Measurements from ENCODE around the gene SLC44A4. TPM values are rescaled to one million over a fixed set of nuclear protein-coding genes. Genes with fewer than 3 reads are reported as not detected.

The SLC44A4 gene
- total RNA-seq, 1 experiment from 2014 or later = 3.8 TPM

DNA sequence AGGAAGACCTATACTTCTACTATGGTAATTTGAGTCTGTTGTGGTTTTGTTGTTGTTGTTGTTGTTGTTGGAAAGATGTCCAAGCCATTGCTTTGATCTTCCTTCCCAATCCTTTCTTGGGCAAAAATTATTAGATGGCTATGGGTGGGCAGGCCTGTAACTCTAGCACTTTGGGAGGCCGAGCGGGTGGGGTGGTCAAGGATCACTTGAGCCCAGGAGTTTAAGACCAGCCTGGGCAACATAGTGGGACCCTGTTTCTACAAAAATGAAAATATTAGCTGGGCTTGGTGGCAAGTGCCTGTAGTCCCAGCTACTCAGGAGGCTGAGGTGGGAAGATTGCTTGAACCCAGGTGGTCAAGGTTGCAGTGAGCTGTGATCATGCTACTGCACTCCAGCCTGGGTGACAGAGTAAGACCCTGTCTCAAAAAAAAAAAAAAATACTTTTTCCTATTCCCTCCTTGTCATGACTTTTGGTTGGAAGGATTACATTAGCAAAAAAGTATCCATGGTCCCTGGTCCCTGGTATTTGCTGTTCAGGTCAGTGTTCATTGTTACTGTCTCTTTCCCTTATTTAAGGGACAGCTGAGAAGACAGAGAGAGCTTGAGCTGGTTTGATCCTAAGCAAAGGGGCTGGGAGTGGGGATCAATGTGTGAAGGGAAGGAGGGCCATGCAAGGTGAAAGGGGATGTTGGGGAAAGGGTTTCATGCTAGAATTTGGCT, 27.9 kb downstream of the SLC44A4 start:
- H3K4me1 ChIP-seq (ENCODE audit: insufficient read depth, low read length) = no peaks in the 10 kb centered on the region
- H3K23ac ChIP-seq (ENCODE audit: insufficient read length, low read depth, low read length) = no peak overlapping the region
- TF ChIP-seq CTCF (conservative IDR thresholded peaks at IDR 0.05) = no peak
- H4K8ac ChIP-seq (replicated peaks; ENCODE audit: insufficient read length, low read depth, low read length) = no peak overlapping the region
- Mint-ChIP-seq H3K27me3 (ENCODE audit: low read depth) (no peaks in the 10 kb centered on the region), H3K9me3 (peaks cover 11 to 12% of the 10 kb centered on the region in 2 experiments), H3K4me1 (0 out of 4 replicates have a peak, but pooled peaks cover 0 to 2% of the 10 kb centered on the region in 2 experiments), H3K27ac (no peak overlapping the region), H3K4me3 (no peak overlapping the region), H3K36me3 (ENCODE audit: insufficient read depth in 1 of 3, low read depth in 3 of 3) (peaks cover 10 to 12% (median 12%) of the 10 kb centered on the region in 3 experiments; a peak in 6 of 7 replicates)
- no peak overlapping the region for H3K56ac ChIP-seq (ENCODE audit: insufficient read length, low read depth, low read length)
- H2AK5ac ChIP-seq (ENCODE audit: insufficient read length, low read length) = no peak overlapping the region
- H4K91ac ChIP-seq (ENCODE audit: insufficient read length, low read depth, low read length) = no peak overlapping the region
- H3K27ac ChIP-seq (ENCODE audit: insufficient read length, low read depth, low read length) = no peak overlapping the region
- H2BK15ac ChIP-seq (ENCODE audit: low read depth, low read length) = no peak overlapping the region
- no peak overlapping the region for H3K9ac ChIP-seq (ENCODE audit: extremely low read depth, insufficient read length, low read length)
- H2BK12ac ChIP-seq (ENCODE audit: insufficient read length, low read depth, low read length) = no peak overlapping the region
- H4K5ac ChIP-seq (ENCODE audit: insufficient read length, low read depth, low read length) = no peak overlapping the region
- DNase-seq = no peak
- H2BK120ac ChIP-seq (ENCODE audit: low read depth, low read length, poor library complexity, severe bottlenecking) = no peak overlapping the region
- H3K79me1 ChIP-seq (ENCODE audit: insufficient read depth, low read depth, low read length, poor library complexity, severe bottlenecking) = no peaks in the 10 kb centered on the region
- no peak overlapping the region for H3K18ac ChIP-seq (ENCODE audit: insufficient read length, low read depth, low read length)
- no peaks in the 10 kb centered on the region for H4K20me1 ChIP-seq (ENCODE audit: control insufficient read depth, insufficient read depth, insufficient read length)
- H3K27me3 ChIP-seq (ENCODE audit: insufficient read depth, low read length) = no peaks in the 10 kb centered on the region
- H3K4ac ChIP-seq (ENCODE audit: low read depth, low read length) = no peak overlapping the region
- H2AFZ ChIP-seq (ENCODE audit: low read length) = no peak overlapping the region
- WGBS (ENCODE audit: extremely low coverage, insufficient read length, low lambda C conversion rate) = no CpG with 5 or more reads among the region's 2 CpGs
- H3K79me2 ChIP-seq (ENCODE audit: insufficient read depth, low read length) = no peaks in the 10 kb centered on the region
- no peak overlapping the region for H3T11ph ChIP-seq (ENCODE audit: low read length)
- H2BK20ac ChIP-seq (ENCODE audit: low read depth, low read length, poor library complexity, severe bottlenecking) = no peak overlapping the region
- H3K14ac ChIP-seq (ENCODE audit: insufficient read depth, low read length) = no peak overlapping the region
- no peak overlapping the region for H3K4me2 ChIP-seq (ENCODE audit: insufficient read depth, insufficient read length, low read length)
- H3K9me3 ChIP-seq (ENCODE audit: control insufficient read depth, low read depth, low read length) = no peaks in the 10 kb centered on the region
- no peaks in the 10 kb centered on the region for H3K23me2 ChIP-seq (ENCODE audit: insufficient read length, low read depth, low read length, poor library complexity, severe bottlenecking)
- no peak overlapping the region for H2BK5ac ChIP-seq (ENCODE audit: insufficient read length, low read length)
